HUDEP-2 (cell line): ENCODE results near the gene BMP8B.

Source experiments
- DNase-seq, 76 experiments: peaks; one replicate each; lab custom pipeline; 2025; ENCODE audit not compliant: unreplicated experiment in 76 of 76; lab: John Stamatoyannopoulos, UW

BMP8B gene

DNA sequence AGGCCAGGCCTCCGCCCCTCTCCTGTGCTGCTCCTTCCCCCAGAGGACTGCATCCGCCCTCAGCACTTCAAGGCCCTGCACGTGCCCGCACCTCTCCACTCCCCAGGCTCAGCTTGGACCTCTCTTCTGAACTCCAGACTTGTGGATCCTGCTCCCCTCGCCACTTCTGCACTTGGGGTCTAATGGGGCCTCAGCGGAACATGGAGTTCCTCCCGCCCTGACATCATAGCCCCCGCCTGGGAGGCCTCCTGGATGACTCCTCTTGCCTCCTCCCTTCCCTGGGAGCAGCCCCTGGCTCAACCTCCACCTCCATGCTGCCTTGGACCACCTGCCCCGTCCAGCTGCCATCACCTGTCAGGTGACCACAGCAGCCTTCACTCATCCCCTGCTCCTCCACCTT lies 27.6 kb downstream of the BMP8B start:
- DNase-seq, result no peak

DNA sequence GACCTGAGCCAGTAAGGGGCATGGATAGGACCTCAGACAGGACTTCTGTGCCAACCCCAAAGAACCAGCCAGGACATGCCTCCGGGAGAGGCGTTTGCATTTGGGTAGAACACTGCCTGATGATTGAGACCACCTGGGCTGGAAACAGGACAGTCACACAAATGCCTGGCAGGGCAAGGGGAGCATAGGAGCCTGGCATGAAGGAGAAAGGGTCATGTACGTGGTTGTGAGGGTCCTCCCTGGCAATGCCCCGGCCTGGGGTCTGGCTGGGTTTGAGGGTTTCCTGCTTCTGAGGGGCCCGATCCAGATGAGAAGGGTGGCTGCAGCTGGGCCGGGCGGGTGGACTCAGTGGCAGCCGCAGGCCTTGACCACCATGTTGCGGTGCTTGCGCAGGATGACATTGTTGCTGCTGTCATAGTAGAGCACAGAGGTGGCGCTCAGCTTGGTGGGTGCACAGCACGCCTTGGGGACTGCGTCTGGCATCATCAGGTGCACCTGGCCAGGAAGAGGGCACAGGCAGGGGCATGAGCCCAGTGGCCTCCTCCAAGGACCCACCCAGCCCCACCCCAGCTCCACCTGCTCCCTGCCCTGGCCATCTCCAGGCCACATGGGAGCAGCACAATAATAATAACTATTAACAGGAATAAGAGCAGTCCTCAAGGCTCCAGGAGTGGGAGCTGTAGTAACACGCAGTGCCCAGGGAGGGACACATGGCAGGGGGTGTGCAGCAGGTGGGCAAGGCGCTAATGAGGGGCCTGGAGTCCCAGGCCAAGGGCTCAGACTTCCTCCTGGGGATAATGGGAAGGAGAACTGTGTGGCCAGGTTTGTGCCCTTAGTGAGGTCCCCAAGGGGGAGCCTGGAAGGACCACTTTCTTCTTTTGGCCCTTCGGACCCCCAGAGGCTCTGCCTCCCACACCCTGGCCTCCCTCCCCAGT lies 28.3 kb downstream of the BMP8B start:
- no peak for DNase-seq

- DNase-seq, result no peak
Observed at GRCh38 chr1:39759436-39759726, 29.3 kb downstream of the BMP8B start.

- DNase-seq, result no peak
Observed at GRCh38 chr1:39758556-39759435, 29.9 kb downstream of the BMP8B start.

DNA sequence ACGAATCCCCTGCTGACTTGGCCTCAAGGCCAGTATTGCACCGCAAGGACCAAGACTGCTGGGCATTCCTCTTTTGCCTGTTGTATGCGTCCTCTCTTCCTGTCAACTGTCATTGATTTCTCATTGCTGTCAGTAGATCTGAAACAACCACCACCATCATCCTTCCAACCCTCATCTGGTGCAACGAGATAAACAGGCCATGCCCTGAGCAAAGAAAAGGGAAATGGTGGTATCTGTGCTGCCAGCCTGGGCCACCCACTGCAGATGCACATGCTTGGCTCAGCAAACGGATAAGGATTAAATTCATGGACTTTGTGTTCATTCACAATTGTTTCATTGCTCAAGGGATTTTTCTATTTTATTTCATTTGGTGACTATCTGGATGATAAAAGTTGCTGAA lies 31.2 kb downstream of the BMP8B start:
- peak in 74 of 76 experiments; percentile 12 to 92 (median 78) for DNase-seq

DNA sequence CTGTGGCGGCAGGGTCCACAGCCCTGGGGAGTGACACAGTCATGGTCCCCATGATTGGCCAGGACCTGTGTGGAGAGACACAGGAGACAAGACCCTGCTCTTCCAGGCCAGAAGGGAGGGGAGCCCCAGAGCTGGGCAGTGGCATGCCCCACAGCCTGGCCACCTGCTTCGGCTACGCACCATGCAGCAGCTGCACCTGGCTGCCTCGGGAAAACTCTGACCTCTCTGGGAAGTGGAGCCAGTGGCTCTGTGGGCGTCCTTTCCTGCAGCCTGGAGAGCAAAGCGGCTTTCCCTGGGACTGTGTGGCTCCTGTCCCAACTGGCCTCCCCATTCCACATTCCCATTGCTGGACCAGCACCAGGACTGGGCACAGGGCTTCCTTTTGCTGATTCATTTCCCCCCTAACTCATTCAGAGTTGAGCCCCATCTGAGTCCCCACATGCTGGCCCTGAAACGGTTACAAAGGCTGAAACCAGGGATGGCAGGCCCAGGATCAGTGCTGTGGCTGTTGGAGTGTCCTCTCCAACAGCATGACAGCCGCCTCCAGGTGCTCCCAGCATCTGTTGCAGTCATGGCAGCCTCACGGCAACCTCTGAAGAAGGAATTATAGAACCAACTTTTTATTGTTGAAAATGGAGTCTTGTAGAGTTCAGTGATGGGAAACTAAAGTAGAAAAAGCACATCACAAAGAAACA lies 32.6 kb downstream of the BMP8B start:
- DNase-seq, result no peak

DNA sequence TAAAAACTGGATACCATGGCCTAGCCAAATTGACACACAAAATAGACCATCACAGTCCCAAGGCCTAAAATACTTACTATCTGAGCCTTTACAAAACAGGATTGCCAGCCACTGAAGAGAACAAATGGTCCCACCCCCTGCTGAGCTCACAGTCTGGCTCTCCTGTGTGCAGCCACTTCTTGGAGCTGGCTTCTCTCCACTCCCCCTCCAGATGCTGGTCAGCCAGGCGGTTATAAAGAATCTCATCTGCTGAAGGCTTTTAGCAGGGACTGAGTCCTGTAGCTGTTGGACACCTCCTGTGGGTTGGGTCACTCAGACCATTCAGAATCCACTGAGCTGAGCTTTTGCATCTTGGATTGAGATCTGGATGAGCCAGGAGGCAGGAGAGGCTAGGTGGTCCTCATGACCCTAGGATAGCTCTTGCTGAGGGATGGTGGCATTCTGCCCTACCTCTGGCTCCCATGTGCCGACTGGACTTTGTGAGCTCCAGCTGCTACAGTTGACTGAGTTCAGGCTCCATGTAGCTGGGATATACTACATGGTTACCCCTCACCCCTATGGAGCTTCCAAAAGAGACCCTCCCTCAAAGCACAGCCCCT lies 33.7 kb downstream of the BMP8B start:
- no peak for DNase-seq

DNA sequence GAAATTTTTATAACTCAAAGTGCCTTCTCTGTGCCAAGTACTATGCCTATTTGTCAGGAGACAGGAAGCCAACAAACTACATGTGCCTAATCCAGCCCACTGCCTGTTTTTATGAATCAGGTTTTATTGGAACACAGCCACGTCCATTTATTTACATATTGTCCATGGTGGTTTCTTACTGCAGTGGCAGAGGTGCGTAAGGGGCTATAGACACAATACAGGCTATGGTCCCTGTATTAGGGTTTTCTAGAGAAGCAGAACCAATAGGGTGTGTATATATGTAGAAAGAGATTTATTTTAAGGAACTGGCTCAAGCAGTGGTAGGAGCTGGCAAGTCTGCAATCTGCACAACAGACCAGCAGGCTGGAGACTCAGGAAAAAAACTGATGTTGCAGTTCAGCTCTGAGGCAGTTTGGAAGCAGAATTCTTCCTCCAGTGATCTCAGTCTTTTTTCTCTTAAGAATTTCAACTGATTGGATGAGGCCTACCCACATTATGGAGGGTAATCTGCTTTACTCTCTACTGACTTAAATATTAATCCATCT lies 34.6 kb downstream of the BMP8B start:
- DNase-seq, result no peak

DNA sequence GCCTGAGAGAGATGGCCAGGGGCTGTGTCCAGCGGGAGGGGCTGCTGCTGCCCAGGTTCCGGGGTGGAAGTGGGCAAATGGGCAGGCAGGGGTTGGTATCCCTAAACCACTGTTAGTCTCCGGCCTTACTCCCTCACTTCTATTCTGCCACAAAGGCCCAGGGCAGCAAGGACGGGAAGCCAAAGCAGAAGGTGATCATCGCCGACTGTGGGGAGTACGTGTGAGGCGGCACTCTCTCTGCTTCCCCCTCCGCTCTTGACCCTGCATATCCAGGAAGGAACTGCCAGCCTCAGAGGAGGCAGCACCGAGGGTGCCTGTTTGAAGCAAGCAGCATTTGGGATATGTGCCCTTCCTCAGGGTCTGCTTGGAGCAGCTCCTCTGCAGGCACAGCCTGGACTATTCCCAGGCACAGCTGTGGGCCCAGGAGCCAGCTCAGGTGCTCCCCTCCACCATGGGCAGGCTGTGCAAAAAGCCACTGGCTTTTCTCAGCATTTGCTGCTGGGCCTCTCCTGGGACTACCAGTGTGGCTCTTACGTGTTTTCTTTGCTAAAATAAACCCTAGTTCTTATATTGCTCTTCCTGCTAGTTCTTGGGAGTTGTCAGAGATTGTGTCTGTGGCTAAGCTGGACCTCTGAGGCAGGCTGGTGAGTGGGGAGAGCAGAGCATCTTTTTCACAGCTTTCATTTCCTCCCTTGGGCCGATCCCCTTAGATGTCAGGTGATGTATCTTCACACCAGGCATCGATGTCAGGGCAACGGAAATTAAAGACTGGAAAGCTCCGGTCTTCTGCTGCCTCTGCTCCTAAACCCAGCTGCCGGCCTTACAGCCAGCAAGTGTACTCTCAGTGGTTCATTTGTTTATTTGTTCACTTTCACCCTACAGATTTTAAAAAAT lies 35.3 kb downstream of the BMP8B start:
- DNase-seq, result no peak

DNA sequence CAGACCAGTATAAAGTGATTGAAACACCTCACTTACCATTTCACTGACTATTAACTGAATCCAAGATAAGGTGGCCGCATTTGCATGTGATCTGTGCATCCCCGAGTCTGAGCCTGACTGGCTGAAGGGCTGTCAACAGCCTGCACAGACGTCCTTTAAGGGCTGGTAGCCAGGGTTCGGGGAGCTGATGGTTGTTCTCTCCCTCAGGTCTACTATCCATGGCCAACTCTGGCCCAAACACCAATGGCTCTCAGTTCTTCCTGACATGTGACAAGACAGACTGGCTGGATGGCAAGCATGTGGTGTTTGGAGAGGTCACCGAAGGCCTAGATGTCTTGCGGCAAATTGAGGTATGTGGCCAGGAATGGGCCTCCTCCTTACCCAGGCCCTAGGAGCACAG lies 36.0 kb downstream of the BMP8B start:
- no peak for DNase-seq

DNA sequence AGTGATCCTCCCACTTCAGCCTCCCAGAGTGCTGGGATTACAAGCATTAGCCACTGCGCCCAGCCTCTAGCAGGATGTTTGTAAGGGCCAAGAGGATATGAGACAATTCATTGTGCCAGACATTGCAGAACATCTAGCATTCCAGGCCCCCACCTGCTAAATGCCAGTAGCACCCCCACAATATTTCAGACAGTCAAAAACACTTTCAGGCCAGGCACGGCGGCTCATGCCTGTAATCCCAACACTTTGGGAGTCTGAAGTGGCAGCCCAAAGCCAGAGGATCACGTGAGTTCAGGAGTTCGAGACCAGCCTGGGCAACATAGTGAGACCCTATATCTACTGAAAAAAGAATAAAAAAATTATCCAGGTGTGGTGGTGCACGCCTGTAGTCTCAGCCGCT lies 37.1 kb downstream of the BMP8B start:
- DNase-seq, result no peak

- DNase-seq, result no peak
Observed at GRCh38 chr1:39745016-39745670, 43.5 kb downstream of the BMP8B start.

- DNase-seq, result peak in 74 of 76 experiments; percentile 47 to 98 (median 91)
Observed at GRCh38 chr1:39738622-39739366, 49.9 kb downstream of the BMP8B start, which contains the start of gene PPIE. TSS of gene PPIE (plus strand) at chr1:39738882. CDS start at chr1:39738901, 19 bp downstream.

DNA sequence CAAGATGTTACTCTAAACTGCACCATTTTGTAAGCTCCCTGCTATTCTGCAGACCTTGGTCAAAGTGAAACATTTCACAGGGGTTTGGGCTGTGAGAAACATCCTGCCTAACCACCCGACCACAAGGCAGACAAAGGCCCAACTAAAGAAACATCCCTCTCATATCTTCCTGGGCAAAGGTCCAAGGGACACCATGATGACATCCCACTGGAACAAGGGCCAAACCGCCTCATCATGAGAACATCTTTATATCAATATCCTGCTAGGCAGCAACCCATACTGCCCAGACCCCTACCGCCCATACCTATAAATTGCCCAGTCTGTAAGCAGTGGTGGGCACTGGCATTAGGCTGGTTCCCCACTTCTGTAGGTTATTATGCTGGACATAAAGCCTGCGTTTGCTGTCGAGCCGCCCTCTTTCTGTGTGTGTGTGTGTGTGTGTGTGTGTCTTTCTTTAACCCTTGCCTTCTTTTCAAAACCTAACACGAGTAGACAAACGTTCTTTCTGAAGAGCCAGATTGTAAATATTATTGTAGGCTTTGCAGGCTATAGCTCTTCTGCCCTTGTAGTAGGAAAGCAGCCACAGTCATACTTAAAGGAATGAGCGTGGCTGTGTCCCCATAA lies 51.0 kb downstream of the BMP8B start:
- peak in 8 of 76 experiments; percentile 2 to 44 (median 12) for DNase-seq

GRCh38 chr1:39735731-39736130 lies 52.9 kb downstream of the BMP8B start:
- DNase-seq, result no peak

- no peak for DNase-seq
Observed at GRCh38 chr1:39733161-39733560, 55.5 kb downstream of the BMP8B start.

DNA sequence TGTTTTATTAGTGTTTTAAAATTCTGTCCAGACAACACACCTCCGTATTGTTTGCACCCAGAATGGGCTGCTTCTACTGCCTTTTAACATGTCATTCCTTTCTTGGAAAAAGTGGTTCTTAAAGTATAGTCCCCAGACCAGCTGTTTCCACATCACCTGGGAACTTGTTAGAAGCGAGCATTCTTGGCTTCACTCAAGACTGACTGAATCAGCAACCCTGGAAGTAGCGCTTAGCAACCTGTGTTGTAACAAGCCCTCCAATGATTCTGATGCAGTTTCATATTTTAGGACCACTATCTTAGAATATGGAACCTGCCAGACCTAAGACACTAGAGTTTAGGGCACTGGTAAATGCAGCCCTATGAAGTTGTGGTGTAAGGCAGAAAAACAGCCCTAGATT lies 55.9 kb downstream of the BMP8B start:
- DNase-seq, result no peak

DNA sequence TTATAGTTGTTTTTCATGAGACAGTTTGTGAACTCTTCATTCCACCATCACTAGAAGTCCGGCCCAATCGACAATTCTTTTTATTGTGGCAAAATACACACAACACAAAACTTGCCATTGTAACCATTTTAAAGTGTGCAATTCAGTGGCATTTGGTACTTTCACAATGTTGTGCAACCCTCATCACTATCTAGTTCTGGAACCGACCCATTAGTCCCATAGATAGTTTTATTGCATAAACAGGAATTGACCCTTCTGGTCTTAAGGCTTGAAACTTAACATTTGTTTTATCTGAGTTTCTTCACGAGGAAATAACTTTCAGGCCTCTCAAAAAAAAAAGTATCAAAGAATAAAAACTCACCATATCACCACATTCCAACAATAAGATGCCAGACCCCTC lies 58.8 kb downstream of the BMP8B start:
- DNase-seq, result no peak
